Transverse colon (tissue), 4 donors: Measurements from ENCODE around the gene GABARAP.

Experiments used
- CTCF ChIP-seq, 5 experiments: fragments of 200-600 bp in 3 of 5; fragments of 450-650 bp in 2 of 5; sonication (generic) in 3 of 5; IDR thresholded peaks; 1 replicate in 2 of 5; 2 replicates in 3 of 5; pipeline ENCODE4 v1.5.1; 2016 to 2017; ENCODE audit warnings: antibody characterized with exemption in 5 of 5, inconsistent platforms in 3 of 5, mild to moderate bottlenecking in 2 of 5, moderate library complexity in 1 of 5
- EP300 ChIP-seq: sonication (generic); formaldehyde crosslinking; IDR thresholded peaks from one replicate; pipeline ENCODE4 v1.6.1; 2017; ENCODE audit warnings: antibody characterized with exemption, low read depth
- POLR2A ChIP-seq: fragments of 450-650 bp; IDR thresholded peaks from one replicate; pipeline ENCODE4 v1.6.1; 2016; ENCODE audit warnings: antibody characterized with exemption, mild to moderate bottlenecking, moderate library complexity
- POLR2AphosphoS5 ChIP-seq, 3 donors: sonication (generic); formaldehyde crosslinking; IDR thresholded peaks; one replicate each; pipeline ENCODE4 v1.6.1; 2016; ENCODE audit warnings: antibody characterized with exemption in 3 of 3

GRCh38 chr17:7260151-7260550 is 17.9 kb upstream of the GABARAP start:
- TF ChIP-seq CTCF (IDR thresholded peaks at IDR 0.05) (no peak), POLR2AphosphoS5 (IDR thresholded peaks at IDR 0.05) (peak in 2 of 3 donors; percentile 14 to 89), EP300 (no peak), POLR2A (no peak)
